AML-193 (cell line): ENCODE results near the gene ADAMTSL2.

ENCODE experiments used
- DNase-seq, 2 experiments: peaks; one replicate each; lab custom pipeline; 2025; lab: John Stamatoyannopoulos, UW

The ADAMTSL2 gene

GRCh38 chr9:133606708-133607025, 72.2 kb downstream of the ADAMTSL2 start:
- DNase-seq = no peak

- DNase-seq = no peak
Measured at GRCh38 chr9:133607381-133607780, 72.9 kb downstream of the ADAMTSL2 start.

GRCh38 chr9:133607976-133608375, 73.5 kb downstream of the ADAMTSL2 start:
- no peak for DNase-seq

GRCh38 chr9:133608382-133608781, 73.9 kb downstream of the ADAMTSL2 start:
- no peak for DNase-seq

- DNase-seq = no peak
Measured at GRCh38 chr9:133608889-133609288, 74.4 kb downstream of the ADAMTSL2 start.

GRCh38 chr9:133609311-133610098, 75.0 kb downstream of the ADAMTSL2 start, which contains the start of gene FAM163B:
Gene FAM163B (minus strand): TSS chr9:133609389. CDS start chr9:133580223, 29,166 bp downstream.
- DNase-seq = no peak

GRCh38 chr9:133610845-133611244, 76.3 kb downstream of the ADAMTSL2 start:
- no peak for DNase-seq

GRCh38 chr9:133612051-133612450, 77.5 kb downstream of the ADAMTSL2 start:
- DNase-seq = no peak

- no peak for DNase-seq
Measured at GRCh38 chr9:133612816-133613215, 78.3 kb downstream of the ADAMTSL2 start.

GRCh38 chr9:133613432-133613831, 78.9 kb downstream of the ADAMTSL2 start:
- DNase-seq = no peak

- no peak for DNase-seq
Measured at GRCh38 chr9:133614056-133614455, 79.6 kb downstream of the ADAMTSL2 start.

- no peak for DNase-seq
Measured at GRCh38 chr9:133614678-133615077, 80.2 kb downstream of the ADAMTSL2 start.

GRCh38 chr9:133615186-133615585, 80.7 kb downstream of the ADAMTSL2 start:
- DNase-seq = no peak

- DNase-seq = no peak
Measured at GRCh38 chr9:133615606-133616188, 81.2 kb downstream of the ADAMTSL2 start.

GRCh38 chr9:133616643-133617405, 82.3 kb downstream of the ADAMTSL2 start:
- no peak for DNase-seq

- DNase-seq = no peak
Measured at GRCh38 chr9:133618726-133619125, 84.2 kb downstream of the ADAMTSL2 start.

GRCh38 chr9:133619791-133620190, 85.3 kb downstream of the ADAMTSL2 start:
- no peak for DNase-seq

GRCh38 chr9:133621725-133622267, 87.3 kb downstream of the ADAMTSL2 start:
- DNase-seq = no peak

GRCh38 chr9:133622555-133622954, 88.1 kb downstream of the ADAMTSL2 start:
- DNase-seq = no peak
